ENCODE results near the gene FAM177B. TPM values are rescaled to one million over a fixed set of nuclear protein-coding genes. Genes with fewer than 3 reads are reported as not detected.

FAM177B gene
- polyA plus RNA-seq, 1 experiment: not detected

- ChIA-PET CTCF (no interaction called here), POLR2A (no interaction called here)
- no peak for DNase-seq (ENCODE audit: low read depth)
- H3K27me3 ChIP-seq (ENCODE audit: control insufficient read depth, insufficient read depth, low read length): no peaks in the 10 kb centered on the region
- no peaks in the 10 kb centered on the region for H3K36me3 ChIP-seq (ENCODE audit: control insufficient read depth, insufficient read depth, low read length)
- TF ChIP-seq CTCF (IDR thresholded peaks at IDR 0.05; ENCODE audit: insufficient read depth, low read depth, low read length): no peak
- no peak overlapping the region for H3K4me3 ChIP-seq (ENCODE audit: low read depth, low read length)
Measured at GRCh38 chr1:222767152-222767571, 30.2 kb downstream of the FAM177B start.

GRCh38 chr1:222768592-222768991 is 31.6 kb downstream of the FAM177B start:
- Histone ChIP-seq H3K36me3 (ENCODE audit: control insufficient read depth, insufficient read depth, low read length) (no peaks in the 10 kb centered on the region), H3K27me3 (ENCODE audit: control insufficient read depth, insufficient read depth, low read length) (no peaks in the 10 kb centered on the region), H3K4me3 (ENCODE audit: low read depth, low read length) (no peak overlapping the region)
- DNase-seq (ENCODE audit: low read depth): no peak
- CTCF ChIA-PET: interaction anchor here (0.7 to 1.2 kb wide), 3 partner anchors 11 to 321 kb away, joined by 3 to 4 read pairs (median 3); no protein-coding TSS in a partner anchor
- POLR2A ChIA-PET: no interaction called here
- no peak for TF ChIP-seq CTCF (IDR thresholded peaks at IDR 0.05; ENCODE audit: insufficient read depth, low read depth, low read length)

- POLR2A ChIA-PET: no interaction called here
- CTCF ChIA-PET: interaction anchor here (0.7 to 1.2 kb wide), 2 partner anchors 11 to 15 kb away, joined by 3 to 4 read pairs; no protein-coding TSS in a partner anchor
Measured at GRCh38 chr1:222769181-222769580, 32.2 kb downstream of the FAM177B start.

GRCh38 chr1:222769971-222770620 is 33.1 kb downstream of the FAM177B start:
- ChIA-PET POLR2A (no interaction called here), CTCF (no interaction called here)
- Histone ChIP-seq H3K36me3 (ENCODE audit: control insufficient read depth, insufficient read depth, low read length) (no peaks in the 10 kb centered on the region), H3K4me3 (ENCODE audit: low read depth, low read length) (no peak overlapping the region), H3K27me3 (ENCODE audit: control insufficient read depth, insufficient read depth, low read length) (no peaks in the 10 kb centered on the region)
- DNase-seq (ENCODE audit: low read depth): no peak
- no peak for TF ChIP-seq CTCF (IDR thresholded peaks at IDR 0.05; ENCODE audit: insufficient read depth, low read depth, low read length)

More at GRCh38 chr1:222769181-222769580, 32.2 kb downstream of the FAM177B start:
- DNase-seq (ENCODE audit: low read depth): no peak
- no peak overlapping the region for H3K4me3 ChIP-seq (ENCODE audit: low read depth, low read length)
- H3K27me3 ChIP-seq (ENCODE audit: control insufficient read depth, insufficient read depth, low read length): no peaks in the 10 kb centered on the region
- no peaks in the 10 kb centered on the region for H3K36me3 ChIP-seq (ENCODE audit: control insufficient read depth, insufficient read depth, low read length)
- no peak for TF ChIP-seq CTCF (IDR thresholded peaks at IDR 0.05; ENCODE audit: insufficient read depth, low read depth, low read length)

- Histone ChIP-seq H3K4me3 (ENCODE audit: low read depth, low read length) (no peak overlapping the region), H3K27me3 (ENCODE audit: control insufficient read depth, insufficient read depth, low read length) (no peaks in the 10 kb centered on the region), H3K36me3 (ENCODE audit: control insufficient read depth, insufficient read depth, low read length) (no peaks in the 10 kb centered on the region)
- no peak for DNase-seq (ENCODE audit: low read depth)
- ChIA-PET POLR2A (no interaction called here), CTCF (interaction anchor here (0.7 kb wide), 2 partner anchors 23 to 350 kb away, joined by 3 read pairs; no protein-coding TSS in a partner anchor)
- no peak for TF ChIP-seq CTCF (IDR thresholded peaks at IDR 0.05; ENCODE audit: insufficient read depth, low read depth, low read length)
Measured at GRCh38 chr1:222772996-222773379, 36.0 kb downstream of the FAM177B start.
